ENCODE data around the gene RNF213.

GRCh38 chr17:80223142-80223815 is 37.4 kb upstream of the RNF213 start:
- TF ChIP-seq CTCF (conservative IDR thresholded peaks at IDR 0.05): no peak
- TF ChIP-seq EZH2 (IDR thresholded peaks at IDR 0.05; ENCODE audit: low read depth): no peak

Measured in PC-9 (cell line).